ENCODE results near the gene C12orf43. TPM values are rescaled to one million over a fixed set of nuclear protein-coding genes. Genes with fewer than 3 reads are reported as not detected.

Gene C12orf43
- polyA plus RNA-seq, 12 donors, result 10.0 to 16.8 (median 11.7) TPM; not detected in 1

DNA sequence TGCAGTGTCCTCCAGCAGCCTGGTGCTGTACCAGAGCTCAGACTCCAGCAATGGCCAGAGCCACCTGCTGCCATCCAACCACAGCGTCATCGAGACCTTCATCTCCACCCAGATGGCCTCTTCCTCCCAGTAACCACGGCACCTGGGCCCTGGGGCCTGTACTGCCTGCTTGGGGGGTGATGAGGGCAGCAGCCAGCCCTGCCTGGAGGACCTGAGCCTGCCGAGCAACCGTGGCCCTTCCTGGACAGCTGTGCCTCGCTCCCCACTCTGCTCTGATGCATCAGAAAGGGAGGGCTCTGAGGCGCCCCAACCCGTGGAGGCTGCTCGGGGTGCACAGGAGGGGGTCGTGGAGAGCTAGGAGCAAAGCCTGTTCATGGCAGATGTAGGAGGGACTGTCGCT, 15.2 kb downstream of the C12orf43 start:
- DNase-seq, result no peak

DNA sequence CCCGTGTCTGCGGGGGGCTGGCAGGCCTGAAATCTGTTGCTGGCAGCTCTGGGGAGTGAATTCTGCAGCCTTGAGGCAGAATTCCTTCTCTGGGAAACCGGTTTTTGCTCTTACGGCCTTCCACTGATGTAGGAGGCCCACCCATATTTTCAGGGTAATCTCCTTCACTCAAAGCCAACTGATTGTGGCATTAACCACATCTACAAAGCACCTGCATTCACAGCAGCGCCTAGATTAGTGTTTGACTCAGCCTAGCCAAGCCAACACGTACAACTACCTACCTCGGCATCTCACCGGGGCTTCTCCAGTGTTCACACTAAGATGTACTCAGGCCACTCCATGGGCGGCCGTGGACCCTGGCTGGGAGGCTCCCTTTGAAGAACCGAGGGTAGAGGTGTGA, 15.8 kb downstream of the C12orf43 start:
- DNase-seq, result no peak

GRCh38 chr12:120999191-121000120, 16.8 kb downstream of the C12orf43 start:
- no peak for DNase-seq

DNA sequence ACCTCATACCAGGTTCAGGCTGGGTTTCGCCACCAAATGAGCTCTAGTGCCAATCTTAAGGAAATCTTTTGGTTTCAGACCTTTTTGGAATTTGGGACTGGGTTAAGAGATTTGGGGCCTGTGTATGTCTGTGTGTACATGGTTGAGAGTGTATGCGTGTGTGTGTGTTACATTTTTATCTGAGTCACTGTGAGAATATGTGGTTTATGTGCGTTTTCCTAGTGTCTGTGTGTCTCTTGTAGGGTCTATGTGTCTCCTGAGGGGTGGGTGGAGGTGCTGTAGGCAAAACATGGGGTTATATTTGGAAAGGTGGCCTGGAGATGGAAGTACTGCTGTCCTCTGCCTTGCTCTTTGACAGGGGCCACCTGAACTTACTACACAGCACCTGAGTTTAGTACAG, 17.9 kb downstream of the C12orf43 start:
- no peak for DNase-seq

- no peak for DNase-seq
These were observed 18.8 kb downstream of the C12orf43 start for GRCh38 chr12:120997448-120997847.

GRCh38 chr12:120996133-120996746, 20.0 kb downstream of the C12orf43 start:
- no peak for DNase-seq

- no peak for DNase-seq
These were observed 21.5 kb downstream of the C12orf43 start for GRCh38 chr12:120994589-120995337.

DNA sequence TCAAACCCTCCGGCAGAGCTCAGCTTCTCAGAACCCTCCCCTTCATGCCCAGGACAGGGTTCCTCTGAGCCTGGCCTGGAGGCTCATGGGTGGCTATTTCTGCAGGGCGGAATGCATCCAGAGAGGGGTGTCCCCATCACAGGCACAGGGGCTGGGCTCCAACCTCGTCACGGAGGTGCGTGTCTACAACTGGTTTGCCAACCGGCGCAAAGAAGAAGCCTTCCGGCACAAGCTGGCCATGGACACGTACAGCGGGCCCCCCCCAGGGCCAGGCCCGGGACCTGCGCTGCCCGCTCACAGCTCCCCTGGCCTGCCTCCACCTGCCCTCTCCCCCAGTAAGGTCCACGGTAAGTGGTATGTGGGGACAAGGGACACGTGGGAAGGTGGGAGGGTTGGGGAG, 22.2 kb downstream of the C12orf43 start:
- no peak for DNase-seq

GRCh38 chr12:120993496-120993895, 22.8 kb downstream of the C12orf43 start:
- no peak for DNase-seq

DNA sequence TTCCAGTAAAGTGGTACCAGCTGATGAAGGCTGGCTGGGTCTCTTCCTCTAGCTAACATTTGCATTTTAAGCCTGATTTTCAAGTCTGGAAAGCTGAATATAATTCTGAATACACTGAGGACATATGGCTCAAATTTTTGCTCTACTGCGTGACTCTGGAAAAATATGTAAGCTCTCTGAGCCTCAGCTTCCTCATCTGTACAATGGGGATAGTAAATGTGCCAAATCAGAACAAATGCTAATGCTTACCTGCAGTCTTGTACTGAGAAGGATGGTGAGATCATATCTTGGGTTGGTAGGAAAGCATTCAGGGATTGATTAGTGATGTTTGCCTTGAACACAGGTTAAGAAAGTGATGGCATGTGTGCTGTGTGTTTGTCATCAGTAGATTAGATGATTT, 23.3 kb downstream of the C12orf43 start:
- no peak for DNase-seq

DNA sequence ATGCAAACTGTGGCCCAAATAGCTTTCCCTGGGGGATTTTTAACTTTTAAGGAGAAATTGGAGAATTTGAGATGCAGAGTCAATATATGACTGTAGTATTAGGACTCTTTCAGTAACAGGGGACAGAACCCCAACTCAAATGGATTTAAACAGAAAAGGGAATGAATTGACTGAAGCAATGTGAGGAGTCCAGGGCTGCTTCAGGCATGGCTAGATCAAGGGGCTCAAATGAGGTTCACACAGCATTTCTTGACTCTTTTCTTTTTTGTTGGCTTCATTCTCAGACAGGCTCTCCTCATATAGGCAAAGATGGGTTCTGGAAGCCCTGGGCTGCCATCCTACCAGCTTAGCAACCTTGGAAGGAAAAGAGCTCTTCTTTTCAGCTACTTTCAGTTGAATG, 24.3 kb downstream of the C12orf43 start:
- DNase-seq, result no peak

GRCh38 chr12:120990487-120991055, 25.7 kb downstream of the C12orf43 start:
- no peak for DNase-seq

DNA sequence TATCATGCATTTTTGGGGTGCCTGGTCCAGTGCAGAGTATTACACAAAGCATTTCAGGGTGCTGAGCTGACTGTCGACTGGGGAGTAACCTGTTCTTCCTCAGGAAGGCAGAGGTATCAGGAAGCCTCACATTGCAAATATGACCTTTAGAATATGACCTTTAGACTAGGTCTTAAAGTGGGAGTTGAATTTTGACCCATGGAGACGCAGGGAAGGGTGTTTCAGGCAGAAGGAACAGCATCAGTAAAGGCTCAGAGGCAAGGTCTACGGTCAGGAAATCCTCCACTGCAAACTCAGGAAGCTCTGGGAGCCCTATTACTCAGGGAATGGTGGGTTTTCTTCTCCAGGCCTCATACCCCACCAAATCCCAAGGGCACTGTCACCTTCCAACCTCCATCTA, 26.6 kb downstream of the C12orf43 start:
- no peak for DNase-seq

DNA sequence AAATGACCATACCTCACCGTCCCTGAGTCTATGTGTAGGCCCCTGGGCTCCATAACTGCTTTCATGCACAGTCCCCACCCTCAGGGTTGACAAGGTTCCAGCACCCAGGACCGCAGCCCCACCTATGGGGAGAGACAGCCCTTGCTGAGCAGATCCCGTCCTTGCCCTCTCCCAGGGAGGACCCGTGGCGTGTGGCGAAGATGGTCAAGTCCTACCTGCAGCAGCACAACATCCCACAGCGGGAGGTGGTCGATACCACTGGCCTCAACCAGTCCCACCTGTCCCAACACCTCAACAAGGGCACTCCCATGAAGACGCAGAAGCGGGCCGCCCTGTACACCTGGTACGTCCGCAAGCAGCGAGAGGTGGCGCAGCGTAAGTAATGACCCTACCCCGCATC, 27.6 kb downstream of the C12orf43 start:
- DNase-seq, result no peak

GRCh38 chr12:120988234-120988633, 28.1 kb downstream of the C12orf43 start:
- no peak for DNase-seq

- no peak for DNase-seq
These were observed 31.9 kb downstream of the C12orf43 start for GRCh38 chr12:120984351-120984898.

GRCh38 chr12:120983759-120984158, 32.5 kb downstream of the C12orf43 start:
- DNase-seq, result no peak

DNA sequence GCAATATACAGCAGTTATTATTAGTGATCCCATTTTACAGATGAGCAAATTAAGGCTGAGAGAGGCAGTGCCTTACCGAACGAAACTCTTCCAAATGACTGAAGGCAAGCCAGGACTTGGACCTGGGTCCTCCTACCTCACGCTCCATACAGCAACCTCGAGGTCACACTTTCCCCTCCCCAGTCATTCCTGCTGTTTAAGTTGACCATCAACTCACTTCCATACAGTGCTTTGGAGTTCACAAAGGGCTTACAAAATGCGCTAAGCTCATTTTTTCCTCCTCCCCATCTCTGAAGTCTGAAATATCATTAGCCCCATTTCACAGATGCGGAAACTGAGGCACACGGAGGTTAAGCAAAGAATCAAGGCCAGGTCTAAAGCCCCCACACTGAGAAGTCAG, 33.6 kb downstream of the C12orf43 start:
- no peak for DNase-seq

- DNase-seq, result no peak
These were observed 34.8 kb downstream of the C12orf43 start for GRCh38 chr12:120981407-120981941.

DNA sequence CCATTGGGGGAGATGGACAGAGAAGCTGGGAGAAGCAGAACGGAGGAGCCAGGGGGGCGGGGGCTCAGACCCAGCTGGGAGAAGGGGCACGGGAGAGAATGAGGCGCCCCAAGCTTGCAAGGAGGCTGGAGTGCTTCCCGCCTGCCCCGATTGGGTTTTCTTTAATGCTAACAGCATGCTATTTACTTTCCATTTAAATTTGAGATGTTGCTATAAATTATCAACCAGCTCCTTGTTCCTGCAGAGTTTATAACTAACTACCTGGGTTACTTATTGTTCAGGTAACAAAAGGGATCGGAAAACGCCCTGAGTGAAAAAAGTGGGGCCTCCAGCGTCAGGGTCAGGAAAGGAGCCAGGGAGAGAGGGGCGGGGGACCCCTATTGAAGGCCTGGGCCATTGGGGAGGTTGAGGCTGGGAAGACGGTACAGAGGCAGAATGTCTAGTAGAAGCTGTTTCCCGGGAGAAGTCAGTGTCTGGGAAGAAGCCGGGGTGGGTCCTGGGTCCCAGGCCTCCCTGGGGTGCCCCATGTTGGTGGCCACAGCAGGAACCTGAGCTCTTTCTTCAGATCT, 35.4 kb downstream of the C12orf43 start:
- DNase-seq, result no peak
